ENCODE data around the gene TSPAN18.

The TSPAN18 gene

DNA sequence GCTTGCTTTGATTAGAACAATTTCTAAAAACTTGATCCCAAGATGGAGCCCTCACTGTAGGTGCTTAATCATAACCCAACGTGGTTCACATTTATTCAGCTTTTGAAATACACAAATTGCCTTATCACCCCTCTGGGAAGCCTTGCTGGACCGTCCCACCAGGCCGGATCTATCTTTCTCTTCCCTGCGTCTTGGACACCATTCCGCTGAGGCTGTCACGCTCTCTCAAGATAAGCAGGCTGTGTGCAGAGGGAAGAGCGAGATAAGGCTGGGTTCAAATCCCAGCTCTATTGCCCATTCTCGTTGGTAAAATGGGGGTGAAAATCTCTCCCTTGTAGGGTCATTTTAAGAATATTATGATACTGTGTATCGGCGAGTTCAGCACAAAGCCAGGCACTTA, 244.4 kb downstream of the TSPAN18 start:
- no peak for DNase-seq

DNA sequence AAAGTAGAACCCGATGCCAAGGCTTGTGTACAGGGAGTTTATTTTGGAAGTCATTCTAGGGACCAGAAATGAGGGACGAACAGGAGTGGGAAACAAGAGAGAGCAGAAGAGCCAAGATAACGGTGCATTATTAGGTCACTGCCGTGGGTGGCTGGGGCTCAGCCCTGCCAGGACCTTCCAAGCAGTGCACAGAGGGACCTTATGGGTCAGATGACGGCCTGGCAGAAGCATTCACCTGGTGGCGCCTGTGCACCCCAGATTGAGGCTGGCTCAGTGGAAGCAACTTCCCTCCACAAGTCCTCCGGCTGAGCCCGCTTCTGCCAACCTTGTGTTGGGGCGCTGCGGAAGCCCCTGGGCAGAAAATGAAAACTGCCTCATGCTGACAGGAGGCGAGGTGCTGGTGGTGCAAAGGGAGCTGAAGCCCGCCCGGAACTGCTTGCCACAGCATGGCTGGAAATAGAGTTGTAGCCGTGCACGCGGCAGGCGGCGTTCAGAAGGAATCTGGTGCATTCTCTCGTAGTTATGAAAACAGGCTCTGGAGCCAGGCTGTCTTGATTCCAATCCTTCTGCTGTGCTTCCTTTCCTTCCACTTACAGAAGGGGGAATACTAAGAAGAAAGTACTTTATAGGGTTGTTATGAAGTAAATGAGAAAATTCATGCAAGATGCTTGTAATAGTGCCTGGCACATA, 246.1 kb downstream of the TSPAN18 start:
- DNase-seq = no peak

DNA sequence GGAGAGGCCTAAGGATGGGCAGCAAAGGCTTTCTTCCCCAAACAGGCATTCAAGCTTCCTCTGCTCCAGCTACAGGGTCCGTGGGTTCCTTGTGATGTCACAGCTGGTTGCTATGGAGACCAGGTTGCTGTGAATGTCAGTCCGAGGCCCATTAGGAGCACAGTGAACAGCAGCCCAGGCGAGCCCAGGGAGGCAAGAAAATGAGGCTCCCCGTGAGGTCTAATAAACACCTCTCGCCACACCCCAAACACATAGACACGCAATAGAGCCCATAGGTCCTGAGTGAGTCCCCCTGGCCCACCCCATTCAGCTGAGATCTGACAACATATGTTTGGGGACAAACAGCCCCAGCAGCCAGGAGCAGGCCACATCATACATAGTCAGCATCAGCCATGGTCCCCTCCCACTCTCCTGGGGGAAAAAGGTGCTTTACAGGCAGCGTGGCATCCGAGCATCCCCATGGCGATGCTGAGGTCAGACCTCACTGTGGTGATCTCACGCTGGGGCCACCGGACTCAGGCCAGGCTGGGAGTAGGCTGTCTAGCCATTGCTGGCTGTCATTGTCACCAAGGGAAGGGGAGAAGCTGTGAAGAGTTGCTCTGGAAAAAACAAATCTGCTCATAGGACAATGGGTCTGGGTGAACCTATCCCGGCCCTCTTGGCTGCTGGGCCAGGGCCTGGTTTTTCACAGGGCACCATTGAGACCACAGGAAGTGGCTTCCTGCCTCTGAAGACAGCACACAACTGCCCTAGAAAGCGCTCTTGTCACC, 247.1 kb downstream of the TSPAN18 start:
- no peak for DNase-seq

DNA sequence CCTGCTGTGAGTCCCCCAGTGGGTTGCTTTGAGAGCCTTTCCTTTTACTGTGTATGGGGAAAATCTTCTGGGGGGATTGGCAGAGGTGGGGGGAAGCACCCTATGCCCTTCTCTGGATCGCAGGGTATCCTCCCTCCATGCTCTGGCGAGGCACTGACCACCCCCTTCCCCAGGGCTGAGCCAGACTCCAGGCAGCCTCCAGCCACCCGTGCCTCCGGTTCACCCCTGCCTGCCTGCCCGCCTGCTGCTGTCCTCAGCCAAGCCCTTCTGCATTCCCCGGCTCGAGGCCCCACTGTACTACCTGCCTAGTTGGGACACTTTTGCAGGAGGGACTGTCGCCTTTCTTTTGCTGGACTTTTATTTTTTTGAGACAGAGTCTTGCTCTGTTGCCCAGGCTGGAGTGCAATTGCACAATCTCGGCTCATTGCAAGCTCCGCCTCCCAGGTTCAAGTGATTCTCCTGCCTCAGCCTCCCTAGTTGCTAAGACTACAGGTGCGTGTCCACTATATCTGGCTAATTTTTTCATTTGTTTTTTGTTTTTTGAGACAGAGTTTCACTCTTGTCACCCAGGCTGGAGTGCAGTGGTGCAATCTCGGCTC, 247.7 kb downstream of the TSPAN18 start:
- no peak for DNase-seq

DNA sequence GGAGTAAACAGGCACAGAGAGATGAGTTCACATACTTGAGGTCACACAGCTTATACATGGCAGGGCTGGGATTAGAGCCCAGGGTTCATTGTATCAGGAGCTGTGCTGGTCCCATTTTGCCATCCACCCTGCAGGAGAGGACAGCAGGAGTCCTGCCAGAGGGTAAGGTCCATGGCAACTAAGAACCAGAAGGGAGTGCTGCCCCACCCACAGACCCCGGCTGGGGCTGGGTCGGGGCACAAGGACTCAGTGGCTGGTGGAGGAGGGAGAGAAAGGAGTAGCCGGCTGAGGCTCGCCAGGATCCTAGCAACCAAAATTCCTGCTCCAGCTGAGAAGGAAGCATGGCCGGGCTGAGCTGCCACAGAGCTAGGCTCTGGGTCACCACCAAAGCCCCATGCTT, 249.8 kb downstream of the TSPAN18 start:
- DNase-seq = no peak

DNA sequence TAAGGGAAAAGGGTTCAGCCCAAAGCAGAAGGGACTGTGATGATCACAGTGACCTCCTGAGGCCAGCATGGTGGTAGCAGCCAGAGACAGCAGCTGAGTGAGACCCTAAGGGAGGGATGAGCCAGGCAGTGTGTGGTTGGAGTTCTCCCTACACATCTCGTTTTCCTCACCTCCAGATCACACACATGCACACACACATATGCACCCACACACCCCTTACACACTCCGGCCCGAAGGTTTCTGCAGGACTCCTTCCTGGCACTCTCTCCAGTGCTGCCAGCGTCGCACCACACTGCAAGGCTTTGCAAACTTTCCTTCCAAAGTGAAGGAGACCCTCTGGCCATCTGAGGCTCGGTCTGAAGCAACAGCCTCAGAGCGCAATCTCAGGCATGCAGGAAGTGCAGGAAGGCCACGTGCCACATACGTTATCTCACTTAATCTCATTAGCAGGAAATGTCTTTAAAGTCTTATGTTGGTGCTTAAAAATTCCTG, 250.8 kb downstream of the TSPAN18 start:
- peak in 1 of 2 donors; percentile 29 for DNase-seq

DNA sequence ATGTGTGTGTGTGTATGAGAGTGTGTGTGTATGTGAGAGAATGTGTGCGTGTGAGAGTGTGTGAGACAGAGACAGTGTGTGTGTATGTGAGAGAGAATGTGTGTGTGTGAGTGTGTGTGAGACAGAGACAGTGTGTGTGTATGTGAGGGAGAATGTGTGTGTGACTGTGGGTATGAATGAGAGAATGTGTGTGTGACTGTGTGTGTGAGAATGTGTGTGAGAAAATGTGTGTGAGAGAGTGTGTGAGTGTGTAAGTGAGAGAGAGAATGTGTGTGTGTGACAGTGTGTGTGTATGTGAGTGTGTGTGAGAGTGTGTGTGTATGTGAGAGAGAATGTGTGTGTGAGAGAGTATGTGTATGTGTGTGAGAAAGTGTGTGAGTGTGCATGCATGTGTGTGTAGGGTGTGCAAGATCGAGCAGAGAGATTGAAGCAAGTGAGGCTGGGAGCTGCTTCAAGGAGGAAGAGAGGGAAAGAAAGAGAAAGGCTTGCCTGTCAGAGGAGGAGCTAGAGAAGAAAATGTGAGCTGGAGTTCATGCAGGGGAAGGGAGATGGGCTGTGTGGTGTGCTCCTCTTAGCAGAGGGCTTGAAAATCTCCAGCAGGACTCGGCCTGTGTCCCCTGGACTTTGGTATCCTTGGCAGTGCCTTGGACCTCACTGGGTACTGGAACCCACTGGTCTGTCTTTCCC, 251.7 kb downstream of the TSPAN18 start:
- DNase-seq = no peak

DNA sequence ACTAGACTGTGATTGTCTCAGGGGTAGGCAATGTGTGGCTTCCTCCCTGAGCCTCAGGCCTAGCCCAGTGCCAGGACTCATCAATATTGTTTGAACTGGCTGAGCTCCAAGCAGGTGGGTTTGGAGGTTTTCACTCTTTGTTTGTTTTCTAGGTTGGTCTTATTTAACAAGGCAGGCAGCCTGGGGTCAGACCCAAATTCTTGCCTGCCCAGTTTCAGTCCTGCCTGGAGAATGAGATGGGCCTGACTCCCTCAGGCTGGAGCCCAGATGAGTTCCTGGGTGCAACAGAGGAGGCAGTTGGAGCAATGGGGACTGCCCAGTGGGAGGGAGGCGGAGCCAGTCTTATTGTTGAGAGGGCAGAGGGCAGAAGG, 252.2 kb downstream of the TSPAN18 start:
- DNase-seq = no peak

DNA sequence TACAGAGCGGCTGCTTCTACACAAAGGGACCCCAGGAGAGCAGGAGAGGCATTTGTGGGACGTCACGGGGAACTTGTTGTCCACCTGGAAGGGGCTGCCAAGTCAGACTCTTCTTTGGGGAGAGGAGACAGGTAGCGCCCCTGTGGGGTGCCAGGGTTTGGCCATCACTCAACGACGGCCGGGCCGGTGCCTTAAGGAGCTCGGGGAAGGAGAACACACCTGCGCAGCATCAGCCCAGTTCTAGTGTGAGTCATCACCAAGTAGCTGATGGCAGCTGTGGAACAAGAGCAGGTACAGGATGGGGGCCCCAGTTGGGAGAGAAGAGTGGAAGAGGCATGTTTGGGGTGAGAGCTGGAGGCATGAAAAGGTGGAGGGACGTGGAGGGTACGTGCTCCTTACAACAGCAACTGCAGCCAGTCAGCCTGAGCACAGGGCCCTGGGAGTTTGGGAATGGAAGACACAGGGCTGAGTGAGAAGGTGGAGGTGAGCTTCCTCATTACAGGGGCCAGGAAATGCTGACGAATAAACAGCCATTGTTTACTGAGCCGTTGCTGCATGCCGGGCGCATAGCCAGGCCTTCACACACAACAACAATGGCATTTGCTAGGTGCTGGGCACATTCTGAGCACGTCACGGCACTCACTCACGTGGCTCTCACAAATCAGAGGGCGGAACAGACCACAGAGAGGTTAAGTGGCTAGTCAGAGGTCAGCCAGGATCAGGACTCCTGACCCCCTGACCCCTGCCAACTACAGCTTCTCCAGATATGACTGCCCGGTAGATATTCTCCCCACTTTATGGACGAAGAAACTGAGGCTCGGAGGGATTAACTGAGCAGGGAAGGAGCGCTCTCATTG, 253.0 kb downstream of the TSPAN18 start:
- DNase-seq = no peak

DNA sequence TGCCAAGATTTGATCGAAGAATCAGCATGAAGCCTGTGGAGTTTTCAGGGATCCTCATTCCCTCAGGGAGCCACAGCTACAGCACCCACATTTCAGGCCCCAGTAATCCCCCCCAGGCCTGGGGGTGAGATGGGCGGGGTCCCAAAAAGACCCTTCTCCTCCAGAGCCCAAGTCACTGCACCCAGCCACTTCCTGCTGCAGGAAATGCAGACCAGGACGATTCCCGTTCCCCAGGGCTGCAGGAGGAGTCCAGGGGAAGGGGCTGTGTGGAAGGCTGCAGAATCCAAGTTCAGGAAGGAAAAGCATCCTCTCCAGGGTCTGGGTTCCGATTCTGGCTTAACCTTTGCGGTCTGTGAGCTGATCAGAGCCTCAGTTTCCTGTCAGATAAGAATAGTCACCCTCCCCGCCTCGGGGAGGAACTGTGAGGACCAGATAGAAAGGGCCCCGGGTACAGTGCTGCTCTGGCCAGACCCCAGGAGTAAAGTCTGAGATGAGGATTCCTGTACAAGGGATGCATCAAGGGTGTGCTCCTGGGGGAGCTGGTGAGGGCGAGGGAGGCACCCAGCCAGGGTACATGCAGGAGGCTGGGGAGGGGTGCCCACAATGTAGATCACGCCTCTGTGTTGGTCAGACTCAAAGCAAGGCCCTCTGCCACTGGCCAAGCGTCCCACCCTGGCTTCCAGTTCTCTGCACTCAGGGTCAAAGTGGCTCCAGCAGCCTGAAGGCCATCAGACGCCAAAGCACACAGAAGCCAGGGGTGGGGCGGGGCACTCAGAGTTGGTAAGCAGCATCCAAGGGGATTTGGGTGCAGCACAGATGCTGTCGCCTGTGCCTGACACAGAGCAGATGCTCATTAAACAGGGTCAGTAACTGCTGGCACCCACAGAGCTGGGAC, 254.0 kb downstream of the TSPAN18 start:
- peak in 1 of 2 donors; percentile 16 for DNase-seq

All from CD4-positive, alpha-beta T cell treated with Interleukin-1 beta for 1 hour (primary cell).